Measurements from ENCODE around the gene SEBOX.

The SEBOX gene

DNA sequence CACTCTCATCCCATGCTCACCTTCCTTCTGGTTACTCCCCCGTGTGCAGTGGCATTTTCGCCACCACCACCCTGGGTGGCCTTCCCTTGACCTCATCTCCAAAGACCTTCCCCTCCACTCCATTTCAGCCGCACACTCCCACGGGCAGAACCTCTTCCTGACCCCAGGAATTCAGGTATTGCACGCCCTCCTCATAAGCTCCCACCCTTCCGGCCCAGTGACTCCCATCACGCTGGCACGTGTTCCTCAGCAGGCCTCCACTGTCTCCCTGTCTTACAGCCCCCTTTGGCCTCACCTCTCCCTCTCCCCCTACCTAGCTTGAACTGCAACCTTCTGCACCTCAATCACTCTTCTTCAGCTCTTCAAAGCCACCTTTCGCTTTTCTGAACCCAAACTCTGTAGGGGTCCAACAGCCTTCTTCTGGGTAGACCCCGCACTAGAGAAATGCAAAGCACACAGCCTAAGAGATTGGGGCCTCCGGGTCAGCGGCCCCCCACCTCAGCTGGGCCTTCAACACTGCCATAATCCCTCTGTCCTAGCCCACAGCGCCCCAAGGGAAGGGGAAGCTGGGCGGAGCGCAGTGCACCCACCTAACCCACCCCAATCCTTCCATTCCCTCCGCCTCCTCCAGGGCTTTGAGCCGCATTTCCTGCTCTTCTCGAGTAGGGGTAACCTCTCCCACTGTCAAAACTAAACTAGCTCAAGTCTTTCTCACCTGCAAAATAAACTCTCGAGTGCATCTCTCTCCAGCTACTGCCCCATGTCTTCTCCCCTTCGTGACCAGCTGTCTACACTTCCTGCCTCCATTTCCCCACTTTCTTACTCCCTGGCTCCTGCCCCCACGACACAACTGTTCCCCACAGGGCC is 47.7 kb downstream of the SEBOX start:
- no peak for DNase-seq

DNA sequence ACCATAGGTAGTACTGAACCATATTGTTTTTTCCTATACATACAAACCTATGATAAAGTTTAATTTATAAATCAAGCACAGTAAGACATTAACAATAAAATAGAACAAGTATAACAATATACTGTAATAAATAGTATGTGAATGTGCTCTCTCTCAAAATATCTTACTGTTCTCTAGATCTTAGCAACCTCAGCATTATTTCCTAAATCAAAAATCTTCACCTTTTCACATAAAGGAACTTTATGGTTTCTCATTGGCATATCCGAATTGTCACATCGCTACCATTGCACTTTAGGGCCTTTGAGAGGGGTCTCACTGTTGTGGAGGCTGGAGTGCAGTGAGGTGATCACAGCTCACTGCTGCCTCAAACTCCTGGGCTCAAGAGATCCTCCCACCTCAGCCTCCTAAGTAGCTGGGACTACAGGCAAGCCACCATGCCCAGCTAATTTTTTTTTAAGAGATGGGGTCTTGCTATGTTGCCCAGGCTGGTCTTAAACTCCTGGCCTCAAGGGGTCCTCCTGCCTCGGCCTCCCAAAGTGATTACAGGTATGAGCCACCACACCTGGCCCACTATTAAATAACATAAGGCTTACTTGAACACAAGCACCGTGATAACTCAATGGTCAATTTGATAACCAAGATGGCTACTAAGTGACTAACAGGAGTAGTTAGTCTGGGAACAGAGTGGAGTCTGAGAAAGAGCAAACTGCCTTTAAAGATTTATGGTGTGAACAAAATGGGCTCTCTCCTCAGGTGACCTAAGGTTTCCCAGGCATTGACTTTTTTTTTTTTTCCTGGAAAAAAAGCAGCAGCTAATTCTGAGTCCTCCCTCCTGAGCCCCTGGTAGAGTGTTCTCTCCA is 48.9 kb downstream of the SEBOX start:
- DNase-seq, result no peak

DNA sequence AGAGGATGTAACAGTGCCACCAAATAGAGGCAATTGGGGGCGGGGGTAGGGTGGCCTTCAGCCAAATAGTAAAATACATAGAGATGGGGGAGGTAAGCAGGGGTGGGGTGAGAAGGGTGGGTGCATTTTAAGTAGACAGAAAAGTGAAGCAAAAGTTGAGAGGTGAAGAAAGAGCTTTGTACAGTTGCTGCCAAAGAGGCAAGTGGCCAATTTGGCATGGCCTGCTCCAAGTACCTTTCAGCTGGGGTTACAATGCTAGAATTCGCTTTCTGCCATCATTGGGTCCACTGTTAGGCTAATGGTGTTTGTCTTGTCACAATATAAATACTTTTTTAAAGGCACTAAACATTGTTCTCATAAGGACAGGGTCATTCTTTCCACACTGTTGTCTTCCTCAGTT is 51.2 kb downstream of the SEBOX start:
- DNase-seq, result no peak

Data from hematopoietic multipotent progenitor cell treated with erythropoietin and hydrocortisone succinate and interleukin-3 and kit ligand, for 8 days (in vitro differentiated cells).